ENCODE data around the gene E2F3.

The E2F3 gene

DNA sequence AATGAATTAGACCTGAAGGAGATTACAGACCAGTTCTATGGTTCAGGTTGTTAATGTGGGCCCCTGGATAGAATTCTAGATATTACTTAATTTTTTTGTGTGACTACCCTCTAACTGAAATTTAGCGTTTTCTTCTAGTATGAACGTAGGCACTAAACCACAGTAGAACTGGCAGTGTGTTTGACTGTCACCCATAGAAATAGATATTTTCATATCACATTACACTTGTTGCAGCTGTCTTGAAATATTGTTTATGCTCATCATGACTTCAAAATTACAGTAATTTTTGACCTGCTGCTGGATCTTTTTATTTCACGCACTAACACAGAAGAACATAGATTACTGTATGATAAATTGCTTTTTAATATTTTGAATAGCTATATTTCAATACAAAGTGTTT is 31.6 kb downstream of the E2F3 start:
- no peak for DNase-seq
- no peak for TF ChIP-seq GATA1 (IDR thresholded peaks at IDR 0.05; ENCODE audit: low read depth, low read length)
- TF ChIP-seq POLR2A (IDR thresholded peaks at IDR 0.05; ENCODE audit: low read length), result no peak

DNA sequence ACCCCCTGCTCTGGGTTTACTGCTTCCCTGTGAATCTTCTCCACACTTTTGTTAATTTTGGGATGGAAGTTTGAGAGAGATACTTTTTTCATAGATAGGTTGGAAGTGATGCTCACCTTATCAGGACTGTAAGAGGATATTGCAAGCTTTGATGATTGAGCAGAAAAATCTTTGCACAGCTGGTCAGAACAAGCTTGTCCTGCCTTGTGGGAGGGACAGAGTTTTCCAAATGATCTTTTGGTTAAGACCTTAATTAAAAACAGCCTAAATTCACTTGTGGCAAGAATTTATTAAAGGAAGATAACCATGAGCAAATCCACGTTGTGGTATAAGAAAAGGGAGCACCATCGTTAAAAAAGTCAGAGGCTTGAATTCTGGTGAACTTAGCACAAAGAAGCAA is 32.2 kb downstream of the E2F3 start:
- DNase-seq, result peak in 1 of 2 experiments; percentile 55
- no peak for TF ChIP-seq GATA1 (IDR thresholded peaks at IDR 0.05; ENCODE audit: low read depth, low read length)
- no peak for TF ChIP-seq POLR2A (IDR thresholded peaks at IDR 0.05; ENCODE audit: low read length)

DNA sequence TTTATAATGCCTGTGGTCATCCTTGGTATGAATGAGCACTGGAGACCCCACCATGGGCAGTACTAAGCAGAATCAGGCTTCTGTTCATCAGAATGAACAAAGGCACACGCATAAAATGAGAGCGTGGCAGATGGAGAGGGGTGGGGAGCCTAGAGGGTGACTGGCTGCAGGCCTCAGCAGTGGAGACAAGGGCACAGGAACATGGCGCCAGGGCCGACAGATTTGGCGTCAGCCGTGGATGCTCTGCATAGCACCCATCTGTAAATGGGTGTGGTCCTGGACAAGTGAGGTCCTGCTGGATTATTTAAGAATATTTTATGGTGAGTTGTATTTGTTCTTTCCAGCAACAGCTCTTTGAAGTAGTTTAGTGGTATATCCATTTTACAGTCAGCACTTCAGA is 33.1 kb downstream of the E2F3 start:
- DNase-seq, result no peak
- TF ChIP-seq POLR2A (IDR thresholded peaks at IDR 0.05; ENCODE audit: low read length) (no peak), GATA1 (IDR thresholded peaks at IDR 0.05; ENCODE audit: low read depth, low read length) (no peak)

DNA sequence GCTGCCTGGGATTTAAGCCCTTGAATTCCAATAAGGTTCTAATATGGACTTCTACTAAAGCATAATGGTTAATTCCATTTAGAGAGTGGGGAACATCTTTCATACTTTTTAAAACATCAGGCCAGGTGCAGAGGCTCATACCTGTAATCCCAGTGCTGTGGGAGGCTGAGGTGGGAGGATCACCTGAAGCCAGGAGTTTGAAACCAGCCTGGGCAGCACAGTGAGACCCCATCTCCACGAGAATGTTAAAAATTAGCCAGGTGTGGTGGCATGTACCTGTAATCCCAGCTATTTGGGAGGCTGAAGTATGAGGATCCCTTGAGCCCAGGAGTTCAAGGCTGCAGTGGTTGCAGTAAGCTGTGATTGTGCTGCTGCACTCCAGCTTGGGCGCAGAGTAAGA is 35.0 kb downstream of the E2F3 start:
- no peak for DNase-seq
- TF ChIP-seq GATA1 (IDR thresholded peaks at IDR 0.05; ENCODE audit: low read depth, low read length), result no peak
- TF ChIP-seq POLR2A (IDR thresholded peaks at IDR 0.05; ENCODE audit: low read length), result no peak

DNA sequence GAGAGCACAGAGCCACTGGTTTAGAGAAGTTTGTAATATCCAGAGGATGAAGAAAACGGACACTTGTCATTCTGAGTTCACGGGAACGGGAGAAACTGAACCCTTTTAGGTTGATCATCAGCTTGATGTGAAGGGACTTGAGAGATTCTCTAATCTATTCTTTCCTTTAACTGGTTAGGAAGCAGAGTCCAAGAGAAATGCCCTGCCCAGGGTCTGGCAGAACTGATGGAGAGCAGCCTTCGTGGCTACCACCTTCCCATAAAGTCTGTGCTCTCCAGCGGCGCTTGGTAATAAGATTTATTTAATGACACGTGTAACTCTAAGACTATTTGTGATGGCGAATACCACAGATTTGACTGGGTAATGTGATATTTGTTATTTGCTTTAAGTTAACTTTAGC is 36.0 kb downstream of the E2F3 start:
- no peak for TF ChIP-seq GATA1 (IDR thresholded peaks at IDR 0.05; ENCODE audit: low read depth, low read length)
- no peak for TF ChIP-seq POLR2A (IDR thresholded peaks at IDR 0.05; ENCODE audit: low read length)
- no peak for DNase-seq

DNA sequence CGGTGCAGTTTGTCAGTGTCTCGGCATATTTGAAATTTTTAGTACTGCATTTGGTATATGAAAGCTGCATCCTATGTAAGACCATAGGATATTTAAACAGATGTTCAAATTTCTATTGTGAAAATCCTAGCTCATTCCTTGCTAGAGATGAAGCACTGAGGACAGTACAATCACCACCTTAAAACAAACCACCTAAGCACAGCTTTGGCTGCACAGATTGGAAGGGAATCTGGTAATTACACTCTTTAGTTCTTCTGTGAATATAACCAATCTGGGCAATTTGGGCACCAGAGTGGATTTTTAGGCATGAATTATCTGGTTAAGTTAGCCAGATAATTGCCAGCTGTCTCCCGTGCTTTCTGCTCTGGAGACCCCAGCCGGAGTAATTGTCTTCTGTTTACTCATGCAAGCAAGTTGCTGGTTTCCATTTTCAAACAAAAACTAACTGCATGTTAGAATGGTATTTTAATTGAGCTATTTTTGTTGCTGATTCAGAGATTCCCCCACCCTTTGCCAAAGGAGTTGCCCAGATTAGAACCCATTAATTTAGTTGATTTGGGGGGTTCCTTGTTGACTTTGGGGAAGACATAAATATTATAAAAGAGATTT is 36.9 kb downstream of the E2F3 start:
- TF ChIP-seq GATA1 (IDR thresholded peaks at IDR 0.05; ENCODE audit: low read depth, low read length), result no peak
- no peak for TF ChIP-seq POLR2A (IDR thresholded peaks at IDR 0.05; ENCODE audit: low read length)

DNA sequence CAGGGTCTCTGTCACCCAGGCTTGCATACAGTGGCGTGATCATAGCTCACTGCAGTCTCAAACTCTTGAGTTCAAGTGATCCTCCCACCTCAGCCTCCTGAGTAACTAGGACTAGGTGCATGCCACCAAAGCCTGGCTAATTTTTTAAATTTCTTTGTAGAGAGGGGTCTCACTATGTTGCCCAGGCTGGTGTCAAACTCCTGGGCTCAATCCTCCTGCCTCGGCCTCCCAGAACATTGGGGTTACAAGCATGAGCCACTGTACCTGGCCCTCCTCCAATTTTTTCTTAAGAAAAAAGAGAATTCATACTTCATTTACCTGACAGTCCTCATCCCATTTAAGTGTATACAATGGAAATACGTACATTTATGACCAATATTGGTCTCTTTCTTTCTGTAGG is 37.9 kb downstream of the E2F3 start:
- no peak for DNase-seq
- TF ChIP-seq POLR2A (IDR thresholded peaks at IDR 0.05; ENCODE audit: low read length) (no peak), GATA1 (IDR thresholded peaks at IDR 0.05; ENCODE audit: low read depth, low read length) (no peak)

More for the DNA sequence above, 36.9 kb downstream of the E2F3 start:
- DNase-seq, result no peak

DNA sequence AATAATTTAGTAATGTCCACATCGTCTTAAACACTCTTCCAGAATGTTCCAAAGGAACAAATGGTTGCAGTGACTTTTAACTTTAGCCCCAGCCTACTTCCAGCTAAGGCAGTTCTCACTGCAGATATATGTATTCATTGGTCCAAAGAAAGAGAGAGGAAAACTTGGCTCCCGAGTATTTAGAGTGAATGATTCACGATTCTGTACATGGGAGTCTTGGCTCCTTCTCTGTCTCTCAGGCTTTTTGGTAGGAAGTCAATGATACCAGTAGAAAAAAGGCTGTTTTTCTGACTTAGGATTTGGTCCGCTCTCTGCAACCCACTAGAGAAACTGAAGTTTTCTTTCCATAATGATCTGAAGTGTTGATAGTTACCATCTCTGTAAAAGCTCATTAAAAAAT is 38.6 kb downstream of the E2F3 start:
- TF ChIP-seq GATA1 (IDR thresholded peaks at IDR 0.05; ENCODE audit: low read depth, low read length), result no peak
- no peak for TF ChIP-seq POLR2A (IDR thresholded peaks at IDR 0.05; ENCODE audit: low read length)

DNA sequence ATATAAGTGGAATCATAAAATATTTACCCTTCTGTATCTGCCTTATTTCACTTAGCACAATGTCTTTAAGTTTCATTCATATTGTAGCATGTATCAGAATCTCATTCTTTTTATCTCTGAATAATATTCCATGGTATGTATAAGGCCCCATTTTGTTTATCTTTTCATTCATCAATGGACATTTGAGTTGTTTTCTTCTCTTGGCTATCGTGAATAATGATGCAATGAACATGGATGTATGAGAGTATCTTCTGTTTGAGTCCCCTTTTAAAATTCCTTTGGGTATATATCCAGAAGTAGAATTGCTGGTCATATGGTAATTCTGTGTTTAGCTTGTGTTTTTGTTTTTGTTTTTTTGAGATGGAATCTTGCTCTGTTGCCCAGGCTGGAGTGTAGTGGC is 39.6 kb downstream of the E2F3 start:
- DNase-seq, result no peak

More for the DNA sequence above, 38.6 kb downstream of the E2F3 start:
- DNase-seq, result no peak

DNA sequence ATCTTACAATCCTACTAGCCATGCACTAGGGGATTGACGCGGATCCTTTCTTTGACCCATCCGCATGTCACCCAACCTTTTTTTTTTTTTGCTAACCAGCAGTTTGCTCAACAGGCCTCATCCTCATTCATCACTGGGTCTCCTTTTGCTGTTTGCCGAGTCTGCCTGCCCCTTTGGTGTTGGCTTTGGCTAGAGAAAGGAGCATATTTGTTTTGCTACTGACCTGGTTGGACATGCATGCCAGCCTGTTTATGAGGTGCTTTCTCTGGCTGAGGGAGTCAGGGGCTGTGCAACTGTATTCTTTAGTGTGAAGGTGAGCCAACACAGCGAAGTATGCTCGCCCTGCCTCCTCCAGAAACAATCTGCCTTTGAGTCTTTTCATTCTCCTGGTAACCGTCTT is 40.2 kb downstream of the E2F3 start:
- TF ChIP-seq POLR2A (IDR thresholded peaks at IDR 0.05; ENCODE audit: low read length), result no peak
- TF ChIP-seq GATA1 (IDR thresholded peaks at IDR 0.05; ENCODE audit: low read depth, low read length), result no peak
- no peak for DNase-seq

More for the DNA sequence above, 39.6 kb downstream of the E2F3 start:
- TF ChIP-seq POLR2A (IDR thresholded peaks at IDR 0.05; ENCODE audit: low read length) (no peak), GATA1 (IDR thresholded peaks at IDR 0.05; ENCODE audit: low read depth, low read length) (no peak)

DNA sequence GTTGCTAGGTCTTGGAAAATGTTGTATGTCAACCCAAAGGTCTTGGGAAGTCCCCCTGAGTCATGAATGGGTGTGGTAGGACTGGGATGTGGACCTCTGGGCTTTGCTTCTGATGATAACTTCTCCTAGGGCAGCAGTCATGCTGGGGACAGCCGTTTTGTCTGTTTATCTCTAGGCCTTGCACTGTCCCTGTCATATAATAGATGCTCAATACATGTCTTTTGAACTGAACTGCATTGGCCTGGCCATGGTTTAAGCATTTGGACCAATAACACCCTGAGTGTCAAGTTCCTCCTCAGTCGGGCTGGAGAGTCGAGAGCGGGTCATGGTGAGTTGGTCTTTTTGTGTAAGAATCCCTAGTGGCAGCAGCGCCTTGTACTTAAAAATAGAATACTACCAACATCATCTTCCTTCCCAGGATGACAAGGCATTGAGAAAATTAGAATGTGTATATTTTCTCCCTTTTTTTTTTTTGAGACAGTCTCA is 43.1 kb downstream of the E2F3 start:
- DNase-seq, result peak; percentile 89 to 92
- TF ChIP-seq GATA1 (IDR thresholded peaks at IDR 0.05; ENCODE audit: low read depth, low read length) (no peak), POLR2A (IDR thresholded peaks at IDR 0.05; ENCODE audit: low read length) (peak; percentile 49)

DNA sequence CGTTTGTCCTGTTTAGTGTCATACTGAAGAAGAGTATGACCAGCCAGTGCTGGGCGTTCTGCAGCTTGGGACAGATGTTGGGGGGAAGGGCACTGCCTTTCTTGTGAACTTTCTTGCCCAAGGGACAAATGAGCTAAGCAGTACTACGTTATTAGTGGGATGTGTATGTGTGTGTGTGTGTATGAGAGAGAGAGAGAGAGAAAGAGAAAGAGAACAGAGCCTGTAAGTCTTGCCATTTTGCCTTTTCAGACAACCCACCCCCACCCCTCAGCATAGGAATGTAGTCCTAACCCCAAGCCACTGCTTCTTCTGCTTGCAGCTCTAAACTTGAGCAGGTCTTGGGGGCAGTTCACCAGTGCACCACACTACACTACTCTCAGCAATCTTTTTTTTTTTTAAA is 45.5 kb downstream of the E2F3 start:
- no peak for TF ChIP-seq GATA1 (IDR thresholded peaks at IDR 0.05; ENCODE audit: low read depth, low read length)
- TF ChIP-seq POLR2A (IDR thresholded peaks at IDR 0.05; ENCODE audit: low read length), result no peak
- no peak for DNase-seq

DNA sequence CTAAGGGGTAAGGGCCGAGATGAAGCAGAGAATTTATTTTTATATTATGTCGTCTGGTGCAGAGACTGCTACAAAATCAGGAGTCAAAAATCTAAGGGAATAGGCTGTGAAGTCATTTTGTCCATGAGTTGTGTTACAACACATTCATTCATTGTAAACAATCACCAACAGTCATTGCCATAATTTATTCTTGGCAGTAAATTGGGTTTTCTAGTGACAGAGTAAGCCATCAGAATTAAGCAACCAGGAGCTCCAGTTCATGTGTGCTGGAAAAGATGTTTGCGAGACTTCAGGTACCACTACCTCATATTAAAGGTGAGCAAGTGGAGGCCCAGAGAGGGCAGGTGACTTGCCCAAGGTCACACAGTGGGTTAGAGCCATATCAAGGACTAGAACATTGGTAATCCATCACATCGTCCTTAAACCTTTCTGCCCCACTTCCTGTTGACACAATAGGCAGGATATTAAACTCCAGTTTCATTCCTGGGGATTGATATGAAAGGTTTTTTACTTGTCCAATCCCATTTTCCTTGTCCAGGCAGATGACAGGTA is 46.0 kb downstream of the E2F3 start:
- no peak for DNase-seq
- TF ChIP-seq GATA1 (IDR thresholded peaks at IDR 0.05; ENCODE audit: low read depth, low read length) (no peak), POLR2A (IDR thresholded peaks at IDR 0.05; ENCODE audit: low read length) (no peak)

DNA sequence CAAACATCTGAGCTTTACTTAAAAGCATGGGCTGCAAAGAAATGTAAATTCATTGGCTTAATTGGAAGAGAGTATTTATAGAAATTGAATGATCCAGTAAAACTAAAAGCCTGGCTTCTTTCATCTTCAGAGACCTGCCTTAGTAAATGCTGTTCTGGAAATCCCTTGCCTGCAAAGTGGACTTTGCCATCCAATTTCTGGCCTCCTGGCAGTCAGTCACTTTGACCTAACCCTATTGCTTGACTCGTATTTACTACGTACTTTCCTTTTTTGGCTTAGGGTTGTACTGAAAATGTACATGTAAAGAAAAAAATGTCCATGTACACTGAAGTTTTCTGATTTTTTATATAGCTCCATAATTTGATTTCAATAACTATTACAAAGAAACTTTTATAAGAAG is 47.1 kb downstream of the E2F3 start:
- no peak for TF ChIP-seq POLR2A (IDR thresholded peaks at IDR 0.05; ENCODE audit: low read length)
- no peak for TF ChIP-seq GATA1 (IDR thresholded peaks at IDR 0.05; ENCODE audit: low read depth, low read length)
- DNase-seq, result no peak

DNA sequence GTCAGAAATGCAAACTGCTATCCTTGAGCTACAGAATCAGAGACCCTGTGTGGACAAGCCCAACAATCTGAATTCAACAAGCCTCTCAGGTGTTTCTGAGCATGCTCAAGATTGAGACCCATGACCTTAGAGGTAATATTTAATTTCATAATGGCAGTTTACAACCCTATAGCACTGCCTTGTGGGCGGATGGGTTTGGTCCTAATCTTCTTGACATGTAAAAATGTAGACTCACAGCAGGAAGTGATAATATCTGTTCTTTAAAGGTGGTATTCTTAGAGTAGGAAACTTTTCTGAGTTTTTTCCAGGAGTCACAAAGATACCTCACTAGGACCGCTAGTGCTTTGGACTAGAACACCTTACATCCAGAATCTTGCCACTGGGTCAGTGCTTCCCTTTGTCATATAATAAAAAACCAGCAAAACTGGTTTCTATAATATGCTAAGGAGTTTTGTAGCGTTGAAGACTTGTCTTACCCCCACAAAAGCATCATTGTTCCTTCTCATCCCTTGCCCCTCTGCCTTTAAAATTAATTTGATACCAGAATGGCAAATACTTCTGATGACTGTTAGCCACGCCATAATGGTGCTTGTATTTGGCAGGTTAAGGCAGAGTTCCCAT is 52.6 kb downstream of the E2F3 start:
- DNase-seq, result peak; percentile 39 to 55
- no peak for TF ChIP-seq GATA1 (IDR thresholded peaks at IDR 0.05; ENCODE audit: low read depth, low read length)

Measured in erythroblast (primary cell).